Panc1 (cell line): Measurements from ENCODE around the gene NCOA5.

Source experiments
- POLR2AphosphoS5 ChIP-seq: IDR thresholded peaks from 2 replicates; pipeline ENCODE4 v1.6.1; 2012; ENCODE audit warnings: mild to moderate bottlenecking, low read depth, low read length, moderate library complexity
- SIN3A ChIP-seq: IDR thresholded peaks from 2 replicates; pipeline ENCODE4 v1.6.1; 2012; ENCODE audit warnings: low read depth, mild to moderate bottlenecking, low read length, moderate library complexity, borderline replicate concordance; ENCODE audit not compliant: insufficient read depth
- TCF7L2 ChIP-seq: IDR thresholded peaks from 2 replicates; pipeline ENCODE4 v1.6.1; 2011; ENCODE audit warnings: mild to moderate bottlenecking, low read depth, low read length, inconsistent platforms
- TF ChIP-seq, protein P1 (sequence below): fragments of 450-650 bp; IDR thresholded peaks from 2 replicates; pipeline ENCODE4 v1.5.1; 2017; ENCODE audit warnings: mild to moderate bottlenecking
- TF ChIP-seq, protein P2 (sequence below), 2 experiments: IDR thresholded peaks; 2 replicates each; pipeline ENCODE4 v1.6.1; 2011 to 2012; ENCODE audit warnings: low read depth in 2 of 2, control low read depth in 1 of 2, low read length in 1 of 2, mild to moderate bottlenecking in 1 of 2, moderate library complexity in 1 of 2; ENCODE audit not compliant: insufficient read depth in 1 of 2

DNA sequence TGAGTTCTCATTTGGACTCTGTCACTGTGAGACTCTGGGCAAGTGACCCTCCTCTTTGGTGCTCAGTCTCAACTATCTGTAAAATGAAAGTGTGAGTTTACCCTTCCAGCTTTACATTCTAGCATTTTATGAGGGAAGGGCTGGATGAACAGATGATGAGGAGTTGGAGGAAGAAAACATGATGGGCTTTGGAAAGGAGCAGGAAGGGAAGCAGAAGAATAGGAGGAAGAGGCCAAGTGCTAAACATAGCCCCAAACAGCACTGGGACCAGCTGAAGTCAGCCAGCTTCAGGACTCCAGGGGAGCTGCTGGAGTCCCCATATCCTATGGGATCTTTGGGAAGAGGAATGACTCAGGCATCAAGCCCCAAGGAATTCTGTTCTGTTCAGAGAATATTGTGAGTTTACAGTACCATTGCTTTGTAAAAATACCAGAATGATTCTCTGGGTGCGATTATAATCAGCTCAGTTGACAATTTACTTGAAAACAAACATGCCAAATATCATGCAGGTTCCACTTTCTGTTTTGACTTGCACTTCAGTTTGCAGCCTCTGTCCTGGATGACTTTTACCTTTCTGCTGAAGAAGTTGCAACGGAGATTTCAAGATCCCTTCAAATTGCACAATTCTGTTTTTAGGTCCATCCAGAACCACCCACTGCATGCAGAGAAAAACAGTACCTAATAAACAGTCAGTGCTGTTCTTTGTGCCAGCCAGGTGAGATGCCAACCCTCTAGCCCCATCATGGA, 31.6 kb upstream of the NCOA5 start:
- TF ChIP-seq, protein P1, sequence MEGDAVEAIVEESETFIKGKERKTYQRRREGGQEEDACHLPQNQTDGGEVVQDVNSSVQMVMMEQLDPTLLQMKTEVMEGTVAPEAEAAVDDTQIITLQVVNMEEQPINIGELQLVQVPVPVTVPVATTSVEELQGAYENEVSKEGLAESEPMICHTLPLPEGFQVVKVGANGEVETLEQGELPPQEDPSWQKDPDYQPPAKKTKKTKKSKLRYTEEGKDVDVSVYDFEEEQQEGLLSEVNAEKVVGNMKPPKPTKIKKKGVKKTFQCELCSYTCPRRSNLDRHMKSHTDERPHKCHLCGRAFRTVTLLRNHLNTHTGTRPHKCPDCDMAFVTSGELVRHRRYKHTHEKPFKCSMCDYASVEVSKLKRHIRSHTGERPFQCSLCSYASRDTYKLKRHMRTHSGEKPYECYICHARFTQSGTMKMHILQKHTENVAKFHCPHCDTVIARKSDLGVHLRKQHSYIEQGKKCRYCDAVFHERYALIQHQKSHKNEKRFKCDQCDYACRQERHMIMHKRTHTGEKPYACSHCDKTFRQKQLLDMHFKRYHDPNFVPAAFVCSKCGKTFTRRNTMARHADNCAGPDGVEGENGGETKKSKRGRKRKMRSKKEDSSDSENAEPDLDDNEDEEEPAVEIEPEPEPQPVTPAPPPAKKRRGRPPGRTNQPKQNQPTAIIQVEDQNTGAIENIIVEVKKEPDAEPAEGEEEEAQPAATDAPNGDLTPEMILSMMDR, result no peak
- TF ChIP-seq, protein P2, sequence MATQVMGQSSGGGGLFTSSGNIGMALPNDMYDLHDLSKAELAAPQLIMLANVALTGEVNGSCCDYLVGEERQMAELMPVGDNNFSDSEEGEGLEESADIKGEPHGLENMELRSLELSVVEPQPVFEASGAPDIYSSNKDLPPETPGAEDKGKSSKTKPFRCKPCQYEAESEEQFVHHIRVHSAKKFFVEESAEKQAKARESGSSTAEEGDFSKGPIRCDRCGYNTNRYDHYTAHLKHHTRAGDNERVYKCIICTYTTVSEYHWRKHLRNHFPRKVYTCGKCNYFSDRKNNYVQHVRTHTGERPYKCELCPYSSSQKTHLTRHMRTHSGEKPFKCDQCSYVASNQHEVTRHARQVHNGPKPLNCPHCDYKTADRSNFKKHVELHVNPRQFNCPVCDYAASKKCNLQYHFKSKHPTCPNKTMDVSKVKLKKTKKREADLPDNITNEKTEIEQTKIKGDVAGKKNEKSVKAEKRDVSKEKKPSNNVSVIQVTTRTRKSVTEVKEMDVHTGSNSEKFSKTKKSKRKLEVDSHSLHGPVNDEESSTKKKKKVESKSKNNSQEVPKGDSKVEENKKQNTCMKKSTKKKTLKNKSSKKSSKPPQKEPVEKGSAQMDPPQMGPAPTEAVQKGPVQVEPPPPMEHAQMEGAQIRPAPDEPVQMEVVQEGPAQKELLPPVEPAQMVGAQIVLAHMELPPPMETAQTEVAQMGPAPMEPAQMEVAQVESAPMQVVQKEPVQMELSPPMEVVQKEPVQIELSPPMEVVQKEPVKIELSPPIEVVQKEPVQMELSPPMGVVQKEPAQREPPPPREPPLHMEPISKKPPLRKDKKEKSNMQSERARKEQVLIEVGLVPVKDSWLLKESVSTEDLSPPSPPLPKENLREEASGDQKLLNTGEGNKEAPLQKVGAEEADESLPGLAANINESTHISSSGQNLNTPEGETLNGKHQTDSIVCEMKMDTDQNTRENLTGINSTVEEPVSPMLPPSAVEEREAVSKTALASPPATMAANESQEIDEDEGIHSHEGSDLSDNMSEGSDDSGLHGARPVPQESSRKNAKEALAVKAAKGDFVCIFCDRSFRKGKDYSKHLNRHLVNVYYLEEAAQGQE (IDR thresholded peaks at IDR 0.05; ENCODE audit: insufficient read depth in 1 of 2, low read depth in 2 of 2, low read length in 1 of 2), result no peak
- TF ChIP-seq POLR2AphosphoS5 (no peak), SIN3A (no peak), TCF7L2 (no peak)
